Stimulated activated CD8-positive, alpha-beta memory T cell treated with anti-CD3 and anti-CD28 coated beads, Interleukin-7, amount 100 ng/mL, for 4 hours (primary cell): ENCODE data around the gene TOR2A.

Experiments
- DNase-seq, 2 donors: peaks; one replicate each; pipeline ENCODE4 v3.0.0-alpha.2; 2020; ENCODE audit warnings: low read depth in 2 of 2

The TOR2A gene

GRCh38 chr9:127720031-127720864 is 14.8 kb downstream of the TOR2A start:
- no peak for DNase-seq

- DNase-seq, result no peak
Observed at GRCh38 chr9:127717766-127718165, 17.3 kb downstream of the TOR2A start.

- DNase-seq, result no peak
Observed at GRCh38 chr9:127716412-127716811, 18.7 kb downstream of the TOR2A start.

GRCh38 chr9:127715470-127716337 is 19.4 kb downstream of the TOR2A start, which contains the start of the genes PTRH1 and TTC16:
TSS of gene PTRH1 (minus strand) at chr9:127715663. CDS start at chr9:127715639, 24 bp downstream.
TSS of gene TTC16 (plus strand) at chr9:127716079. CDS start at chr9:127716146, 67 bp downstream.
- DNase-seq, result peak; percentile 93 to 95

GRCh38 chr9:127714951-127715469 is 20.1 kb downstream of the TOR2A start:
- DNase-seq, result peak in 1 of 2 donors; percentile 12

GRCh38 chr9:127714020-127714750 is 20.9 kb downstream of the TOR2A start:
- no peak for DNase-seq

- no peak for DNase-seq
Observed at GRCh38 chr9:127712867-127713266, 22.2 kb downstream of the TOR2A start.

GRCh38 chr9:127712371-127712770 is 22.7 kb downstream of the TOR2A start:
- no peak for DNase-seq

- no peak for DNase-seq
Observed at GRCh38 chr9:127711831-127712274, 23.2 kb downstream of the TOR2A start.

GRCh38 chr9:127711226-127711701 is 23.8 kb downstream of the TOR2A start:
- no peak for DNase-seq

GRCh38 chr9:127710204-127710783 is 24.8 kb downstream of the TOR2A start:
- no peak for DNase-seq

GRCh38 chr9:127708952-127709587 is 26.0 kb downstream of the TOR2A start:
- DNase-seq, result no peak

GRCh38 chr9:127707766-127708165 is 27.3 kb downstream of the TOR2A start:
- peak in 1 of 2 donors; percentile 13 for DNase-seq

GRCh38 chr9:127706836-127707241 is 28.3 kb downstream of the TOR2A start, which contains the start of gene CFAP157:
TSS of gene CFAP157 (plus strand) at chr9:127706988. CDS start at chr9:127707032, 44 bp downstream.
- no peak for DNase-seq

- DNase-seq, result no peak
Observed at GRCh38 chr9:127705577-127706379, 29.3 kb downstream of the TOR2A start.

- DNase-seq, result no peak
Observed at GRCh38 chr9:127703289-127703946, 31.7 kb downstream of the TOR2A start.

- DNase-seq, result no peak
Observed at GRCh38 chr9:127700594-127701255, 34.4 kb downstream of the TOR2A start.

GRCh38 chr9:127700140-127700539 is 35.0 kb downstream of the TOR2A start:
- DNase-seq, result no peak
